PC-3 (cell line): ENCODE results near the gene WNT7B. TPM values are rescaled to one million over a fixed set of nuclear protein-coding genes. Genes with fewer than 3 reads are reported as not detected.

Source experiments
- ATAC-seq: fragments of 200-7000 bp; cut with Tn5 transposase; 2 replicates; pipeline ENCODE4 v1.9.1; 2020; ENCODE audit warnings: mild to moderate bottlenecking, moderate library complexity
- BruUV-seq: library from RNA; stranded (reverse); fragments of 400-500 nt; replicated peaks from 2 replicates; lab custom pipeline; 2021; lab: Mats Ljungman, UMichigan
- CTCF ChIA-PET: fragments of 300-600 bp; sonication (Branson Sonifier 250); formaldehyde crosslinking; loops from one replicate; lab custom pipeline; 2022; ENCODE audit warnings: antibody characterized with exemption; lab: Charles Lee
- POLR2A ChIA-PET: fragments of 300-600 bp; sonication (Branson Sonifier 250); formaldehyde crosslinking; loops from one replicate; lab custom pipeline; 2022; ENCODE audit warnings: antibody characterized with exemption; ENCODE audit not compliant: unreplicated experiment; lab: Charles Lee
- DNase-seq: peaks from one replicate; pipeline ENCODE4 v3.0.0-alpha.2; 2015
- H2AFZ ChIP-seq: fragments of 300-600 bp; sonication (generic); 2 replicates; pipeline ENCODE4 v1.6.0; 2016; ENCODE audit warnings: antibody characterized with exemption, low read length
- H3F3A ChIP-seq: fragments of 300-600 bp; sonication (generic); one replicate; pipeline ENCODE4 v1.6.0; 2017; ENCODE audit warnings: antibody characterized with exemption, low read length, control low read depth, mild to moderate bottlenecking; ENCODE audit not compliant: unreplicated experiment
- H3K27ac ChIP-seq: fragments of 300-600 bp; sonication (generic); 2 replicates; pipeline ENCODE4 v1.5.1; 2016; ENCODE audit warnings: mild to moderate bottlenecking, low read length
- H3K27me3 ChIP-seq: fragments of 300-600 bp; sonication (generic); 2 replicates; pipeline ENCODE4 v1.6.1; 2016; ENCODE audit warnings: low read length, mixed read lengths
- H3K36me3 ChIP-seq: fragments of 300-600 bp; sonication (generic); 2 replicates; pipeline ENCODE4 v1.6.1; 2016; ENCODE audit warnings: low read depth, mixed run types, low read length, mixed read lengths
- H3K4me1 ChIP-seq: fragments of 300-600 bp; sonication (generic); 2 replicates; pipeline ENCODE4 v1.5.1; 2016; ENCODE audit warnings: low read length; ENCODE audit not compliant: insufficient read depth
- H3K4me2 ChIP-seq: fragments of 300-600 bp; sonication (generic); 2 replicates; pipeline ENCODE4 v1.6.0; 2016; ENCODE audit warnings: low read length
- H3K4me3 ChIP-seq: fragments of 300-600 bp; sonication (generic); 2 replicates; pipeline ENCODE4 v1.5.1; 2016; ENCODE audit warnings: mild to moderate bottlenecking, low read length, mixed read lengths
- H3K79me2 ChIP-seq: fragments of 300-600 bp; sonication (generic); 2 replicates; pipeline ENCODE4 v1.6.1; 2017; ENCODE audit warnings: low read length, mixed read lengths
- H3K9ac ChIP-seq: fragments of 300-600 bp; sonication (generic); 2 replicates; pipeline ENCODE4 v1.6.0; 2016; ENCODE audit warnings: mild to moderate bottlenecking, low read length
- H3K9me2 ChIP-seq: fragments of 300-600 bp; sonication (generic); replicated peaks from 2 replicates; pipeline ENCODE4 v1.6.1; 2016; ENCODE audit warnings: mixed run types, low read length, mixed read lengths
- H3K9me3 ChIP-seq: fragments of 300-600 bp; sonication (generic); 2 replicates; pipeline ENCODE4 v1.6.1; 2016; ENCODE audit warnings: low read length, mixed read lengths
- H4K20me1 ChIP-seq: fragments of 300-600 bp; sonication (generic); 2 replicates; pipeline ENCODE4 v1.6.1; 2016; ENCODE audit warnings: low read length, mixed read lengths
- CTCF ChIP-seq: fragments of 300-600 bp; sonication (generic); conservative IDR thresholded peaks from 2 replicates; pipeline ENCODE4 v1.5.1; 2017; ENCODE audit warnings: antibody characterized with exemption, low read depth, mild to moderate bottlenecking, low read length
- EZH2 ChIP-seq: fragments of 300-600 bp; sonication (generic); IDR thresholded peaks from one replicate; pipeline ENCODE4 v1.6.1; 2017; ENCODE audit warnings: antibody characterized with exemption, mild to moderate bottlenecking, low read length; ENCODE audit not compliant: unreplicated experiment
- EZH2phosphoT487 ChIP-seq: fragments of 300-600 bp; sonication (generic); IDR thresholded peaks from 2 replicates; pipeline ENCODE4 v1.6.1; 2018; ENCODE audit warnings: mild to moderate bottlenecking, antibody characterized with exemption, low read length, borderline replicate concordance
- intact Hi-C: fragments of 100-400 bp; cut with micrococcal nuclease; formaldehyde crosslinking; loops from 2 replicates; pipeline ENCODE4 v1.9.0; 2023
- total RNA-seq: library from RNA; depleted of rRNA; stranded (reverse); fragments of >200 nt; gene quantifications from 2 replicates; pipeline ENCODE4 v1.2.3, GENCODE V29; 2014

Gene WNT7B
- total RNA-seq, 1 experiment from 2014 or later, result 42.0 TPM

GRCh38 chr22:46018859-46019258, 41.9 kb upstream of the WNT7B start:
- TF ChIP-seq EZH2 (no peak), CTCF (no peak), EZH2phosphoT487 (no peak)
- peak overlapping the region; percentile 29 for H3K4me2 ChIP-seq
- H3K4me3 ChIP-seq, result no peak overlapping the region
- ChIA-PET POLR2A (interaction anchor here (0.8 to 1.0 kb wide), 2 partner anchors 24 to 51 kb away, joined by 3 to 7 read pairs; no protein-coding TSS in a partner anchor), CTCF (interaction anchor here (0.6 kb wide), 1 partner anchor 347 kb away, joined by 6 read pairs; the partner anchor contains the start of gene ATXN10)
- 0 out of 2 replicates have a peak overlapping the region, but pooled peaks have one; percentile 2 for H3K9ac ChIP-seq
- no peaks in the 10 kb centered on the region for H3F3A ChIP-seq
- peak overlapping the region; percentile 72 for H3K27ac ChIP-seq
- no peaks in the 10 kb centered on the region for H3K36me3 ChIP-seq
- peak; percentile 72 for DNase-seq
- H3K27me3 ChIP-seq, result no peaks in the 10 kb centered on the region
- H3K9me3 ChIP-seq, result no peaks in the 10 kb centered on the region
- H3K9me2 ChIP-seq, result no peaks in the 10 kb centered on the region
- H4K20me1 ChIP-seq, result no peaks in the 10 kb centered on the region
- H3K79me2 ChIP-seq, result peaks cover 22% of the 10 kb centered on the region
- peak; percentile 45 for ATAC-seq
- H2AFZ ChIP-seq, result no peak overlapping the region
- peaks cover 43% of the 10 kb centered on the region for H3K4me1 ChIP-seq
- intact Hi-C loops, result no loop called here
- no TSS peak for BruUV-seq

DNA sequence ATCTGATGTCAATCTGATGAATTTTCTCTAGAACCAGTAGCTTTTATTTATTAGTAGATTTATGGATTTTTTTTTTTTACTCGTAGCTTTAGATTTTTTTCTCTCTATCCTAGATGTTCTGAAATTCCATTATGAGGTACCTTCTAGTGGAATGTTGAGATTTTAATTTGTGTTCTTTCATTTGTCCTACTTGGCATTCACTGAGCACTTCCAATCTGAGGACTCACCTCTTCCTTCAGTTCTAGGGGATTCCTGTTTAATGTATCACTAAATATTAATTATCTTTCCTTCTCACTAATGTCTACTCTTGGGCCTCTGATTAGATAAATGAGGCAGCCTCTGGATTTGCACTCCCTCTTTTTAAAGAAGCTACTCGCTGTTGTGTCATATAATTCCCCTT, 40.2 kb upstream of the WNT7B start:
- Histone ChIP-seq H3K4me1 (peaks cover 51% of the 10 kb centered on the region), H3K27ac (no peak overlapping the region)
- BruUV-seq, result no TSS peak

More for the DNA sequence above, 40.2 kb upstream of the WNT7B start:
- no peaks in the 10 kb centered on the region for H3K9me2 ChIP-seq
- H3K9ac ChIP-seq, result no peak overlapping the region
- H3K27me3 ChIP-seq, result no peaks in the 10 kb centered on the region
- no peaks in the 10 kb centered on the region for H4K20me1 ChIP-seq
- H3K9me3 ChIP-seq, result no peaks in the 10 kb centered on the region
- no peaks in the 10 kb centered on the region for H3K36me3 ChIP-seq
- DNase-seq, result no peak
- no peaks in the 10 kb centered on the region for H3F3A ChIP-seq
- H2AFZ ChIP-seq, result no peak overlapping the region
- intact Hi-C loops, result no loop called here
- no peak overlapping the region for H3K4me2 ChIP-seq
- CTCF ChIA-PET, result no interaction called here
- POLR2A ChIA-PET, result no interaction called here
- ATAC-seq, result no peak
- H3K4me3 ChIP-seq, result no peak overlapping the region
- no peak for TF ChIP-seq EZH2
- TF ChIP-seq CTCF, result no peak
- no peak for TF ChIP-seq EZH2phosphoT487
- H3K79me2 ChIP-seq, result peaks cover 29% of the 10 kb centered on the region
